ENCODE measurements around the gene TXNIP.

DNA sequence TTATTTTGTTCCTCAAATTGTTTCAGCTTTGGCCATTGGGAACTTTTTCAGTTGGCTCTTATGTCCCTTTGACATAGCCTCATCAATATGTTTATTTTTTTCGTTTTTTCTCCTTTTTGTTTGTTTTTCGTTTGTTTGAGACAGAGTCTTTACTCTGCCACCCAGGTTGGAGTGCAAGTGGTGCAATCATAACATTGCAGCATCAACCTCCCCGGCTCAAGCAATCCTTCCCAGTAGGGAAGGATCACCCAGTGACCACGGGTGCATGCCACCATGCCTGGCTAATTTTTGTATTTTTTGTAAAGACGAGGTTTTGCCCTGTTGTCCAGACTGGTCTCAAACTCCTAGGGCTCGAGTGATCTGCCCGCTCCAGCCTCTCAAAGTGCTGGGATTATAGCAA lies 23.8 kb downstream of the TXNIP start:
- TF ChIP-seq POLR2AphosphoS5 (IDR thresholded peaks at IDR 0.05; ENCODE audit: low read depth, low read length) (no peak), TAF1 (IDR thresholded peaks at IDR 0.05; ENCODE audit: borderline replicate concordance, low read depth, low read length) (no peak), POLR2A (IDR thresholded peaks at IDR 0.05; ENCODE audit: low read depth, low read length) (no peak)
